Measurements from ENCODE around the gene ZNF839. TPM values are rescaled to one million over a fixed set of nuclear protein-coding genes. Genes with fewer than 3 reads are reported as not detected.

The ZNF839 gene
- total RNA-seq, 1 experiment from 2014 or later, result 10.8 TPM

- Histone ChIP-seq H3K4me3 (ENCODE audit: low read depth in 2 of 2, low read length in 2 of 2) (peak overlapping the region; percentile 57 to 75), H3K27ac (ENCODE audit: low read length) (peak overlapping the region; percentile 79), H3K36me3 (ENCODE audit: control insufficient read depth, insufficient read depth, low read length) (no peaks in the 10 kb centered on the region), H3K4me1 (ENCODE audit: control insufficient read depth, insufficient read depth, low read length) (peaks cover 25% of the 10 kb centered on the region), H3K9me3 (ENCODE audit: control insufficient read depth, insufficient read depth, low read depth, low read length) (no peaks in the 10 kb centered on the region), H3K27me3 (ENCODE audit: control insufficient read depth, insufficient read depth, low read length) (no peaks in the 10 kb centered on the region)
- ATAC-seq (no peak), DNase-seq (ENCODE audit: low read depth, low spot score) (no peak)
- in situ Hi-C loops (cut with HindIII; ENCODE audit: low pct_unique_long_range_greater_than_20kb, low sequenced_read_pairs) (loop anchor here (25.0 kb wide), 1 partner anchor 105 kb away; no protein-coding TSS in a partner anchor), intact Hi-C loops (cut with micrococcal nuclease; ENCODE audit: unreplicated experiment) (loop anchor here (10.0 kb wide), 1 partner anchor 353 kb away; the partner anchor contains the start of gene DYNC1H1)
- POLR2A ChIA-PET, result no interaction called here
- CTCF ChIA-PET, result interaction anchor here (0.6 kb wide), 1 partner anchor 104 kb away, joined by 7 read pairs; no protein-coding TSS in a partner anchor
- BruUV-seq (replicated peaks), result no TSS peak
- peak; percentile 36 for TF ChIP-seq CTCF (IDR thresholded peaks at IDR 0.05)
- TF ChIP-seq POLR2AphosphoS5 (IDR thresholded peaks at IDR 0.05; ENCODE audit: low read depth, low read length), result no peak
- TF ChIP-seq SIN3A (IDR thresholded peaks at IDR 0.05; ENCODE audit: borderline replicate concordance, insufficient read depth, low read depth, low read length), result no peak
- TF ChIP-seq TCF7L2 (IDR thresholded peaks at IDR 0.05; ENCODE audit: low read depth, low read length), result no peak
- TF ChIP-seq REST (IDR thresholded peaks at IDR 0.05; ENCODE audit: insufficient read depth in 1 of 2, low read depth in 2 of 2, low read length in 1 of 2), result no peak
These were observed 1.8 kb upstream of the ZNF839 start for GRCh38 chr14:102317564-102318248.

- H3K9me3 ChIP-seq (ENCODE audit: control insufficient read depth, insufficient read depth, low read depth, low read length), result no peaks in the 10 kb centered on the region
- no peak for ATAC-seq
- peak overlapping the region; percentile 66 to 71 for H3K4me3 ChIP-seq (ENCODE audit: low read depth in 2 of 2, low read length in 2 of 2)
- ChIA-PET POLR2A (no interaction called here), CTCF (no interaction called here)
- in situ Hi-C loops (cut with HindIII; ENCODE audit: low pct_unique_long_range_greater_than_20kb, low sequenced_read_pairs) (loop anchor here (25.0 kb wide), 1 partner anchor 107 kb away; no protein-coding TSS in a partner anchor), intact Hi-C loops (cut with micrococcal nuclease; ENCODE audit: unreplicated experiment) (loop anchor here (10.0 kb wide), 1 partner anchor 354 kb away; the partner anchor contains the start of gene DYNC1H1)
- DNase-seq (ENCODE audit: low read depth, low spot score), result no peak
- H3K36me3 ChIP-seq (ENCODE audit: control insufficient read depth, insufficient read depth, low read length), result no peaks in the 10 kb centered on the region
- H3K4me1 ChIP-seq (ENCODE audit: control insufficient read depth, insufficient read depth, low read length), result peaks cover 21% of the 10 kb centered on the region
- TF ChIP-seq SIN3A (IDR thresholded peaks at IDR 0.05; ENCODE audit: borderline replicate concordance, insufficient read depth, low read depth, low read length), result no peak
- no peak for TF ChIP-seq POLR2AphosphoS5 (IDR thresholded peaks at IDR 0.05; ENCODE audit: low read depth, low read length)
- TF ChIP-seq CTCF (IDR thresholded peaks at IDR 0.05), result no peak
- no peak for TF ChIP-seq REST (IDR thresholded peaks at IDR 0.05; ENCODE audit: insufficient read depth in 1 of 2, low read depth in 2 of 2, low read length in 1 of 2)
- no peak for TF ChIP-seq TCF7L2 (IDR thresholded peaks at IDR 0.05; ENCODE audit: low read depth, low read length)
- BruUV-seq (replicated peaks), result no TSS peak
- H3K27ac ChIP-seq (ENCODE audit: low read length), result peak overlapping the region; percentile 92
- H3K27me3 ChIP-seq (ENCODE audit: control insufficient read depth, insufficient read depth, low read length), result no peaks in the 10 kb centered on the region
These were observed 717 bp upstream of the ZNF839 start for GRCh38 chr14:102318781-102319276.

All from Panc1 (cell line).